Effector CD4-positive, alpha-beta T cell (primary cell): Measurements from ENCODE around the gene TLR10.
"Not testable (repeated sequence)": the region's sequence is repeated elsewhere in the genome, so short reads cannot be mapped to it uniquely, and the experiment has no call there.

ENCODE experiments used
- DNase-seq: peaks from one replicate; pipeline ENCODE4 v3.0.0-alpha.2; 2020

TLR10 gene

DNA sequence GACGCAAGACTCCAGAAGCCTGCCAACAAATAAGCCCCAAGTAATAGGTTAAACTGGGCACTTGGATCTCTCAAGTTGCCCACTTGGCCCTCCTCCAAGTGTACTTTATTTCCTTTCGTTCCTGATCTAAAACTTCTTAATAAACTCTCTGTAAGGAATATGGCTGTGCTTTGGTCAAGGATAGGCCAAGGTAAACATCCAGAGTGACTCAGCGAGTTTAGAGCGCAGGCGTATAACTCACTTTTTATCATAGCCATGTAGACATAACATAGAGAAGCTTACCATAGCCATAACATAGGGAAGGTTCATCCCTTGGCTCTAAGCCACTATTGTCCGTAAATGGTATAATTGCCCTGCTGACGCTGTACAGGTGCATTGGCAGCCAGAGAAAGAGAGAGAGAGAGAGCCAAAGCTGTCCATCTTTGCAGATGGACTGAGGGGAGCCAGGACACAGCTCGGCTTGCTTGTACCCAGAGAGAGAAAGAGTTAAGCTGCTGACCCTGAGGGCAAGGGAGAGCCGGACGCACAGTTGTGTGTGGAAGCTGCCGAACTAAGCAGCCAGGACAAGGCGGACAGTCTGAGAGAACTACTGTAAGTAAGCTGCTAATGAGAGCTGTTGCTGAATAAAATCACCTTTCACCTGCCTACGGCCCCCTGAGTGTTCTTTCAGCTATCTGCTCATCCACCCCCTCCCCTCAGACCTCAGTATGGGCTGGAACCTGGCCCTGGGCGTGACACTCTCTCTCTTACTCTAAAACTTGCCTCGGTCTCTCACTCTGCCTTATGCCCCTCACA lies 20.0 kb upstream of the TLR10 start:
- DNase-seq, result no peak

DNA sequence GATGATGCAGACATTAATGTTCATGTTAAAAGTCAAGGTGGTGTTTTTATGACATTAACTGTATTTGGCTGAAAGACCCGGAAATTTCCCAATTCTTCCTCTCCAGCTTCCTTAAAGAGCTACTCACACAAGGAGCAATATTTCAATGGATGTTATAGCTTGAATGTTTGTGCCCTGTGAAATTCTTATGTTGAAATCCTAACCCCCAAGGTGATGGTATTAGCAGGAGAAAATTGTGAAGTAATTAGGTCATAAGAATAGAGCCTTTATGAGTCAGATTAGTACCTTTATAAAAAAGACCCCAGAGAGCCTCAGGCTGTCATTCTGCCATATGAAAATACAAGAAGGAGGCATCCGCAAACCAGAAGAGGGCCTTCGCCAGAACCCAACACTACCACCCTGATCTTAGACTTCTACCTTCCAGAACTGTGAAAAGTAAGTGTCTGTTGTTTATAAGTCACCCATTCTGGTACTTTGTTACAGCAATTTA lies 18.2 kb upstream of the TLR10 start:
- no peak for DNase-seq

DNA sequence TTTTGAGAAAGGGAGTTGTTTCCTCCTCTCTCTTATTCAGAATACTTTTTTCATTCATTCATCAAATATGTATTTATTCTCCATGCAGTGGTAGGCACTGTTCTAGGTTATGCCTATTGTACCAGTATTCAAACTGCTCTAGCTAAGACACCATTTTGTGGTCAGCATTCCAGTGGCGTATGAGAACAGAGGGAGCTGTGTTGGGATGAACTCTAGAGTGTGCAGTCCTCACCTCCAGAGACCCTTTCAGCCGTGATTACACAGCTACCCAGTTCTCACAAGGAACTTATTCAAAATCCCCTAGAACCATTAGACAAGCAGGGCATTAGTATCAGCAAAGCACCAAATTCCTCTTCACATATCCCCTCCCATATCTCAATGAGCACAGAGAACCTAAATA lies 17.6 kb upstream of the TLR10 start:
- no peak for DNase-seq

DNA sequence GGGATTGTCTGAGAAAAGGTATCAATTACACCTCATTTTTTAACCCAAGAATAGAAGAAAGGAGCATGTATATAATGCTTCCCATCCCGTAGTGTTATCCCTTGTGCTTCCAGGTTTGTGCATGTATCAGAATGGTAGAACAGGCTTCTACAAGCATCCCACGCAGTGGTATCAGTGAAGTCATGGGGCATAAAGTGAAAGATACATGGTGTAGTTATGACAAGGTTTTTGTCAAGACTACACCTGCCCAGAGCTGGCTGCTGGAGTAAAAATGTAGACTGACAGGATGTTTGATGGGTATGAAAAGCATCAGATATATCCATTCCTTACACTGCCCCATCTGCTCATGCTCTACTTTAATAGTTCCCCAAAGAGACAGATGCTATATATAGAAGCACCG lies 12.3 kb upstream of the TLR10 start:
- DNase-seq, result no peak

DNA sequence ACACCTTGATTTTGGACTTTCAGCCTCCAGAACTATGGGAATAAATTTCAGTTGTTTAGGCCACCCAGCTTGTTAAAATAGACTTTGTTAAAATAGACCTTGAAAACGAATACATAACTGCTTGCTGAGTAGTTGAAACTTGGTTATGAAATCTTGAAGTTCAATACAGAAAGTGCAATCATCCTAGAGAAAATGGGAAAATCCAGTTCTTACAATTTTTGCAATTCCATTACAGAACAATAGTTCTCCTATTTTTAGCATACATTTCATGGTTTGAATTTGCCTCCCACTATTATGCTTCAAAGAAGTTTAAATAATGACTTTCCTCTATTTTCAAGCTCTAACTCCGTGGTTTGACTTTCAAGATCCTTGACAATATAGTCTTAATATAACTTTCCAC lies 11.3 kb upstream of the TLR10 start:
- no peak for DNase-seq

DNA sequence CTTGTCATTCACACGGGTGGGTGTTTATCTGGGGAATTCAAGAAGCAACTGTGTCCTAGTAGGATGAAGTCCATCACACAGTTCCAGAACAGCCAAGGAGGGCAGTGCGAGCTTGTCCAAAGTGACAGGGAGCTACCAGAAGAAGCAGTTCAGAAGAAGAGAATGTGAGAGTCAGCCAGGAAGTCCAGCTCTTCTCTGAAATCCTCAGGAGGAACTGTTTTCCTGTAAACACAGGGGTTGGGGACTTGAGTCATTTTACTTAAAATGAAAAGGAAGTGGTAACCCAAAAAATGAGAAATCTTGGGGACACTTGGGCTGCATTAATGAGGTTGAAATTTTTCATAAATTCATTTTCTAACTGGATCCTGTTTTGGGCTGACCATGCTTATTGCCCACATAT lies 8.2 kb upstream of the TLR10 start:
- no peak for DNase-seq

DNA sequence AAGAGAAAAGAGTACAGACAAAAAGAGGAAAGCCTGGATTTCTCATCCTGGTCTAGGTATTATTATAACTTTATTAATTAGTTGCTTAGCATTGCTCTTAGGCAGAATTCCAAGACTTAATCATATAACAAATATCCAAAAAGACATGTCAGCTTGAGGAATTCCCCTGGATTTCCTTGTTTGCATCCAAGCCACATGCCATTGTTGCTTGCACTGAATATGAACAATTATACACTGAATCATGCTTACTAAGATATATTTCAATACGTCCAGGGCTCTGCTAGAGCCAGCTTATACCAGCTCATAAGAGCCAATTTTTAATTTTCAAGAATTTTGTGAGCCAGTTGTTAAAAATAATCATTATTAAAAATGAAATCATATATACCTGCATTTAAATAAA lies 5.5 kb upstream of the TLR10 start:
- DNase-seq, result no peak

DNA sequence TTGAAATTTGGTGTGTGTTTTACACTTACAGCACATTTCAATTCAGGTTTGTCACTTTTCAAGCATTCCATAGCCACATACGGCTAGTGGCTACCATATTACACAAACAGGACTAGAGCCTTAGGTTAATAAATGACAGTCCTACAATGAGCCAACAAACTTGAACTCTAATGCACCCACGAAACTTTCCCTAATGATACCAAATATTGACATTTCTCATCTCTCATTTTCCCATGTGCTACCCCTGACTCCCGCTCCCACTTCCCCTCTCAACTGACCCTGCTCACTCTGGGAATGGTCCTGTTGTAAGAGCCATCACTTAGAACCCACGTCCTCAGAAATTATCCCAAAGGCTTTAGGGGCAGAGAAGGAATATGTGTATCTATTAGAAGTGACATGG lies 4.9 kb upstream of the TLR10 start:
- DNase-seq, result no peak

DNA sequence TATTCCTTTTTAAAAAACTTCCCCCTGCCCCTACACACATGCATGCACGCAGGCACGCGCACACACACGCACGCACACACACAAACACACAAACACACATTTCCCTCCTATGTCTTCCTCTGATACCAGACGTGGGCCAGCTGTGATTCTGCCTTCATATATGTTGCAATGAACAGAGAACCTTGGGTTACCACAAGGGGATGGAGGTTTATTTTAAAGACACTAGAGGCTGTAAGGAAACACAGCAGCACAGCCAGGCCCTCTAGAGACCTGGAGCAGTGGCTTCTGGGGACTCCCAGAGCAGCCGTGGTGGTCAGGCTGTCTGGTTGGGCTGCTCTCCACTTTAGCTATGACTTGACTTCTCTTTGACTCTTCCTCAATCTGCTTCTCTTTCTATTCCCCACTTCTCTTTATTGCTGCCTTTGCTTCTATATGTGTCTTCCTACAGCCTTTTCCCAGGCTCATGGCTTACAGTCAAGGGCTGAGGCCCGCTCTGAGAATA lies 3.2 kb upstream of the TLR10 start:
- no peak for DNase-seq

DNA sequence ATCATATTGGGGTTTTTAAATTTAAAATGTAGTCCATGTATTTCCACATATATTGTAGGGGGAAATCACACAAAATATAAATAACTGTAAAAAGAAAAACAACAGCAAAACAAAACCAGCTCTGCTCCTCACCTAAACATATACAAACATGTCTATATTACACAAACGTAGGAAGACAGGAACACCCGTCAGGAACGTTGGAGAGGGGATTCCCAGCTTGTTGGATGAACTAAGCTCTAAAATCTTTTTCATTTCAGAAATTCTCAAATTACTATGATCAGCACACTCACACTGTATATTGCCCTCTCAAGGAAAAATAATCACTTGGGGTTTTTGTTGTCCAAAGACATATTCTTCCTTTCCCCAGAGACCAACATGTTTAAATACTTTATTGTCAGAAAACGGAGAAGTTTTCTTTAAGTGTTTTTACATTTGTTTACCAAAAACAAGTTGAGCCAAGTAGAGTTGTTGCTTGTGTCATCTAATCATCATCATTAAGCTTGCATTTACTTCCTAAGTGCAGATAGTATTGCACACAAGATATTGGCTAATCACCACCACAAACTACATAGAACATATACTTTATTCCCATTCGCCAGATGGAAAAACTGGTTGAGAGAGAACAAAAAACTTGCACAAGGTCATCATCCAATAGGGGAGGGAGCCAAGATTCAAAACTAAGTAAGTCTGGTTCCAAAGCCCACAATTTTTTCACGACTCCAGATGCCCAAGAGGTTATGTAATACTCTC lies 2.4 kb upstream of the TLR10 start:
- DNase-seq, result no peak

DNA sequence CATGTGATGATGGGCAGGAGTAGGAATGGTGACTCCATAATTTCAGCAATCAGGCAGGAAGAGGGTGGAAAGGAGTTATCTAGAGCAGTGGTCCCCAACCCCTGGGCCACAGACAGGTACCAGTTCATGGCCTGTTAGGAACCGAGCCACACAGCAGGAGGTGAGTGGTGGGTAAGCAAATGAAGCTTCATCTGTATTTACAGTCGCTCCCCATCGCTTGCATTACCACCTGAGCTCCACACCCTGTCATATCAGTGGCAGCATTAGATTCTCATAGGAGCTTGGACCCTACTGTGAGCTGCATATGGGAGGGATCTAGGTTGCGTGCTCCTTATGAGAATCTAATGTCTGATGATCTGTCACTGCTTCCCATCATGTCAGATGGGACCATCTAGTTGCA lies 1.4 kb upstream of the TLR10 start:
- DNase-seq, result no peak

DNA sequence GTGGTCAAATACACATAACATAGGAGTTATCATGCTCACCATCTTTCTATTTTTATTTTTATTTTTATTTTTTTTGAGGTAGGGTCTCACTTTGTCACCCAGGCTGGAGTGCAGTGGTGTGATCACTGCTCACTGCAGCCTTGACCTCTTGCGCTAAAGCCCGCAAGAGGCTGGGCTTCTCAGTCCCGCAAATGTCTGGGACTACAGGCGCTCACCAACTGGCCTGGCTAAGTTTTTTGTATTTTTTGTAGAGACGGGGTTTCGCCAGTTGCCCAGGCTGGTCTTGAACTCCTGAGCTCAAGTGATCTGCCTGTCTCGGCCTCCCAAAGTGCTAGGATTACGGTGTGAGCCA lies 295 bp upstream of the TLR10 start:
- no peak for DNase-seq

DNA sequence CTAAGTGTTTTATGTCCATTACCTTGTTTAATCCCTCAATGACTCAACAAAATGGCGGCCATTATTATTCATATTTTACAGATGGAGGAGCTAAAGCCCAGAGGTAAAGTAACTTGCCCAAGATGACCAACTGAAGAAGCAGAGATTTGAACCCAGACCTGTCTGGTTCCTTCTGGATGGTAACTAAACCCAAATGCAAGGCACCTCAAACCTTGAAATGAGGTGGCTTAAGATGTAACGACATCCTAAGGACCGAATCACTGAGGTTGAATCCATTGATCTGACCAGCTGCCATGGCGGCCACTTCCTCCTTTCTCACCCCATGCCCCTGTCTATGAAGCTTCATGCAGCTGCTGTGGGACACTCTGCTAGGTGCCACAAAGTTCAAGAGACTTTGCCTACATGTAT lies 932 bp downstream of the TLR10 start:
- no peak for DNase-seq

DNA sequence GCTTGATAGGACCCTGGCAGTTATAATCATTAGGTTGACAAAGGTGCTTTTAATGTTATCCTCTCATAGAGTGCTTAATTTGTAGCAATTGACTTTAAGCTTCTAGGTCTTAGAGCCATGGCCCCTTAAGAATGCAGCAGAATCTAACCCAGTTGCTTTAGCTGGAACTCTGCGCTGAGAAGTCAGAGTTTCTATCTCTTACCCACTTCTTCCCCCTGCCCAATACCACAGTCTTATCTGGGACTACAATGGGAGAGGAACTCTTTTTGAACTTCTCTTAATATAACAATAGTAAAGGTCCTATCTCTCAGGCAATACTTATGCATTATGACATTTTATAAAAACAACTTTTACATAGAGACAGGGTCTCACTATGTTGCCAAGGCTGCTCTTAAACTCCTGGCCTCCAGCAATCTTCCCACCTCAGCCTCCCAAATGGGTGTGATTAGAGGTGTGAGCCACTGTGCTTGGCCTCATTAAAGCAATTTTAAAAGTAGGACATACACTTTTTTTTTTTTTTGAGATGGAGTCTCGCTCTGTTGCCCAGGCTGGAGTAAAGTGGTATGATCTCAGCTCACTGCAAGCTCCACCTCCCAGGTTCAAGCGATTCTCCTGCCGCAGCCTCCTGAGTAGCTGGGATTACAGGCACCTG lies 1.8 kb downstream of the TLR10 start:
- DNase-seq, result no peak

DNA sequence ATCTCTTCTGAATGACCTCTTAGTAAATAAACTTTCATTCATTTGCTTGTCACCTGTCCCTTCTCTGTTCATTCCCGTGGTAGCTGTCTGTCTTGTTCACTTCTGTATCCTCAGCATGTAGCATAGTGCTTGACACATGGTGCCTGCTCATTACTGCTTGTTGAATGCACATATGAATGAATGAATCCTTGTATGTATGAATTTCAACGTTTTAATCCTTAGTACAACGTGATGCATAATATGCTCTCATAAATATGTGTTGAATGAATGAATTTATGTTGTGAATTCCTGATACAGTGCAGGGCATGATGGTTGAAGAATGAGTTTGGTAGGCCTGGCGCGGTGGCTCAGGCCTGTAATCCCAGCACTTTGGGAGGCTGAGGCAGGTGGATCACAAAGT lies 3.0 kb downstream of the TLR10 start:
- DNase-seq, result no peak

DNA sequence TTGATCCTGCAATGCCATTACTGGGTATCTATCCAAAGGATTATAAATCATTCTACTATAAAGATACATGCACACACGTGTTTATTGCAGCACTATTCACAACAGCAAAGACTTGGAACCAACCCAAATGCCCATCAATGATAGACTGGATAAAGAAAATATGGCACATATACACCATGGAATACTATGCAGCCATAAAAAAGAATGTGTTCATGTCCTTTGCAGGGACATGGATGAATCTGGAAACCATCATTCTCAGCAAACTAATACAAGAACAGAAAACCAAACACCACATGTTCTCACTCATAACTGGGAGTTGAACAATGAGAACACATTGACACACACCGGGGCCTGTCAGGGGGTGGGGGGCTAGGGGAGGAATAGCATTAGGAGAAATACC lies 4.9 kb downstream of the TLR10 start:
- not testable (repeated sequence) for DNase-seq

DNA sequence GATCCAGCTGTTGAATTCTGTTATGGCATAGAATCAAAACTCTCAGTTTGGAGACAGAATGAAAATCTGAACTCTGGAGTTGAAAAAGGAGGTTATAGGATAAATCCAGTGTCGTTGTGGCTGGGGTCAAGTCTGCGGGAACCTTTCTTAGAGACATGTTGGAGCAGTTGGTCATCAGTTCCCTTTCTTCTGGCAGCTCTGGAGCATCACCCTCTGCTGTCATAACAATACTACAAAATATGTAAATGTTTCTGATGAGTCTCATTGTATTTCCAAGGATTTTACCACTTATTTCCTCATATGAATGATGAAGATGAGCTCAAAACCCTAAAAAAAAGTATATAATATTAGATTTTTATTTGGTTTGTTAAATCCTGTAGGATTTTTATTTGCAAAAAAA lies 7.5 kb downstream of the TLR10 start:
- DNase-seq, result no peak

DNA sequence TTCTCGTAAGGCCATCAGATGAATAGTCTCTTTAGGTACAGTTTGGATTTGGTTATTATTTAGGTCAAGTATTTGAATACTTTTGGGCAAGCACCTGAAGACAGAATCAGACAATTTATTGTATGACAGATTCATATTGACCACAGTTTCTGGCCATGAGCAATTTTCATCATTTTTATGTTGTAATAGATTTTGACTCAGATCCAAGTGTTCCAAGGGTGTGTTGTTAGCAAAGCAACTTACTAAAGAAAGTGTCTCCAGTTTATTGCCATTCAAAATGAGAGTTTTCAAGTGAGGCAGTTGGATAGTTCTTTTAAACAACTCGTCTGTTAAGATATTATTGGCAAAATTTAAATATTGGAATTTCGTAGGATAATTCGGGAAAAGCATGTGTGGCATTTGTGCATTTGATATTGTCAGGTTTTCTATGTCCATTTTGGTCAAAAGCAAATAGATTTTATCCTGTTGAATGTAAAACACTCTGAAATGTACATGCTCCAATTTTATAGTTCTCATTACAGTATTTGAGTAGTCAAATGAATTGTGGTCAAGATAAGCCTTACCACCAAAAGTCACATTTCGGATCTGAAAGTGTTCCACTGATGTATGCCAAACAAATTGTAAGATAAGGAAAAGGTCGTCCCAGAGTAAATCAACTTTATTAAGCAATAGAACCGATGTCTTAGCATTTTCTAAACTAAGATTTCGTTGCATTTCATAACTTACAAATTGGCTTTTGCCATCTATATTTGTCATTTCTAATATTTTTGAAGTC lies 8.4 kb downstream of the TLR10 start:
- no peak for DNase-seq

DNA sequence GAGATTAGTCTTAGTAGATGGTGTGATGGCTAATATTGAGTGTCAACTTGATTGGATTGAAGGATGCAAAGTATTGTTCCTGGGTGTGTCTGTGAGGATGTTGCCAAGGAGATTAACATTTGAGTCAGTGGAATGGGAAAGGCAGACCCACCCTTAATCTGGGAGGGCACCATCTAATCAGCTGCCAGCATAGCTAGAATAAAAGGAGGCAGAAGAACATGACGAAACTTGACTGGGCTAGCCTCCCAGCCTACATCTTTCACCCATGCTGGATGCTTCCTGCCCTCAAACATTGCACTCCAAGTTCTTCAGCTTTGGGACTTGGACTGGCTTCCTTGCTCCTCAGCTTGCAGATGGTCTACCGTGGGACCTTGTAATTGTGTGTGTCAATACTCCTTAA lies 12.5 kb downstream of the TLR10 start:
- not testable (repeated sequence) for DNase-seq

DNA sequence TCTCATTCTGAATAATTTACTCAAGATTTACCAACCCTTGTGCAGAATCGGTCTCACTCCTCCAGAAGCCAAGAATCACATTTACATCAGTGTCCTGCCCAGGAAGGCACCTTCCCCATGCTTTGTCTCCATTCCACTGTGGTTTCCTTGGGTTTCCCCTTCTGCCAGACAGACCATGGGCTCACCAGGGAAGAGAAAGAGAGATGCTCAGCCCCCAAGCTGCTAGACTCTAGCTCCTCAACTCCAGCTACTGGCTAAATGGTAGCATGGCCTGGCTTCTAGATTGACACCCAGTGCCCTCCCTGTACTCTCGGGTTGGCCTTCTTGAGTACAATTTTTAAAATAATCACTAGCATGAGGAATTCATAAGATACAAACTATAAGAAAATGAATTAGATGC lies 12.9 kb downstream of the TLR10 start:
- no peak for DNase-seq

DNA sequence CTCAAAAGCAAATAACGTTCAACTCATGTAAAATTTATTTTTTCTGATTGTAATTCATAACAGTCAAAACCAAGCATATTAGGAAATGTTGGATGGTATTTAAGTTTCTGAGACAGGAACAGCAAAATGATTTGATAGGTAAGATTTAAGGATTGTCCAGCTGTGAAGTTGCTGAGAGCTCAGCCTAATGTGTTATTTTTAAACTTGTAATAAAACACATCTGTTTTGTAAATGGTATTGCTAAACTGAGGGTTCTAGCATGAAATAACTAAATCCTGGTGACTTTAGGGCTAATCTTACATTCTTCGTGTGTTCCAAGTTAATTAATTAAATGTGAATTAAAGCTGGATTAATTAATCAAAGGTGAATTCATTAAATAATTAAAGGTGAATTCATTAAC lies 13.3 kb downstream of the TLR10 start:
- no peak for DNase-seq

DNA sequence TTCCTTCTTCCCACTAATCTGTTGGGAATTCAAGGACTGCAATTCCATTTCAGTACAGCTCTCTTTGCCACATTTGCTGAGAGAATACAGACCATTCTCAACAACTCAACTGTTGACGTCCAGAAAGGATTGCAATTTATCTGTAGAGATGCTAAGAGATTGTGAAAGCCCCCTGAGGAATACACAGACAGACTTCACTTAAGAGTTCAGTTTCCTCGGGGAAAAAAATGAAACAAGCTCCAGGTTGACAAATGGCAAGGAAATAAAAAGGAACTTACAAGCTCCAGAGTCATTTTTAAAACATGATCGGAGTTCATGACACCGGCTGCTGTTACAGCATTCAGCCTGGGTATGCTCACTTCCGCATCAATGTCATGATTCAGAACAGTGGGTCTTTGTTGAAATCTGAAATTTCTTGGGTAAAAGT lies 13.8 kb downstream of the TLR10 start:
- no peak for DNase-seq

DNA sequence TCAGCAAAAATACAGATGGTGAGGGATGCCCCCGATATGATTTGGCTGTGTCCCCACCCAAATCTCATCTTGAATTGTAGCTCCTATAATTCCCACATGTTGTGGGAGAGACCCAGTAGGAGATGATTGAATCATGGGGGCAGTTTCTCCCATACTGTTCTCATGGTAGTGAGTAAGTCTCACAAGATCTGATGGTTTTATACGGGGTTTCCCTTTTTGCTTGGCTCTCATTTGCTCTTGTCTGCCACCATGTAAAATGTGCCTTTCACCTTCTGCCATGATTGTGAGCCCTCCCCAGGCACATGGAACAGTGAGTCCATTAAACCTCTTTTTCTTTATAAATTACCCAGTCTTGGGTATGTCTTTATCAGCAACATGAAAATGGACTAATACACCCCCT lies 15.8 kb downstream of the TLR10 start:
- DNase-seq, result not testable (repeated sequence)
